ENCODE measurements around the gene TFF2.

Gene TFF2

GRCh38 chr21:42365770-42366169, 15.0 kb upstream of the TFF2 start:
- no peak for DNase-seq

GRCh38 chr21:42364304-42364865, 13.6 kb upstream of the TFF2 start:
- no peak for DNase-seq

GRCh38 chr21:42363312-42363711, 12.5 kb upstream of the TFF2 start:
- DNase-seq = no peak

- DNase-seq = no peak
Measured at GRCh38 chr21:42362700-42363099, 11.9 kb upstream of the TFF2 start.

DNA sequence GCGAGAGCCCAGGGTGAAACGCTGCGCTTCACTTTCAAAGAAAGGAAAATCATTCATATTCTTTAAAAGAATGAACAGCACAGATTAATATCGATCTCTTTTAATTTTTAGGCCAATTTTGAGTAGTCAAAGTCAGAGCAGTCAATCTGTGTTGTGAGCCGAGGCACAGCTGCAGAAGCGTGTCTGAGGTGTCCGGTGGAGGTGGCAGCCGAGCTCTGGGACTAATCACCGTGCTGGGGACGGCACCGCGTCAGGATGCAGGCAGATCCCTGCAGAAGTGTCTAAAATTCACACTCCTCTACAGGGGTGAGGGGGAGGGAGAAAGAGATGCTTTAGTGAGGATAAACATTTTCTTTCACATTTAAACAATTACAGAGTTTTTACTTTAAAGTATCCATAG, 11.4 kb upstream of the TFF2 start:
- DNase-seq = no peak

- DNase-seq = no peak
Measured at GRCh38 chr21:42361286-42361685, 10.5 kb upstream of the TFF2 start.

GRCh38 chr21:42360317-42360716, 9.5 kb upstream of the TFF2 start:
- DNase-seq = no peak

- DNase-seq = no peak
Measured at GRCh38 chr21:42358937-42359336, 8.1 kb upstream of the TFF2 start.

DNA sequence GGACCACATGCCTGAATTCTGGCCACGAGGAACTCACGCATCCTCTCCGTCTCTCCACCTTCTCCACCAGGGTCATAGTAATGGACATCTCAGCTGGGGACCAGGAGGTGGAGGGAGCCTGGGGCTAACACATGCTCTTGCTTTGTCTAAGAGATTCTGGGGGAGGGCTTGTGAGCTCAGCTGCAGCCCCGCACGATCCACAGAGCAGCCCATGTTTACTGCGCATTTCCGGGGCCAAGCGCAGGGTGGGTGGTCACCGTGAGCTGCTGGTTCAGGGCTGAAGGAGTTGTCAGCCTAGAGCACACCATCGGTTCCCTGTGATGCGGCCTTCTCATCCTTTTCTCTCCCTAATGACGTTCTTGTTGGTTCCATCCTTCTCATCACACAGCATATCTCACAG, 7.5 kb upstream of the TFF2 start:
- no peak for DNase-seq

GRCh38 chr21:42357307-42357706, 6.5 kb upstream of the TFF2 start:
- DNase-seq = no peak

DNA sequence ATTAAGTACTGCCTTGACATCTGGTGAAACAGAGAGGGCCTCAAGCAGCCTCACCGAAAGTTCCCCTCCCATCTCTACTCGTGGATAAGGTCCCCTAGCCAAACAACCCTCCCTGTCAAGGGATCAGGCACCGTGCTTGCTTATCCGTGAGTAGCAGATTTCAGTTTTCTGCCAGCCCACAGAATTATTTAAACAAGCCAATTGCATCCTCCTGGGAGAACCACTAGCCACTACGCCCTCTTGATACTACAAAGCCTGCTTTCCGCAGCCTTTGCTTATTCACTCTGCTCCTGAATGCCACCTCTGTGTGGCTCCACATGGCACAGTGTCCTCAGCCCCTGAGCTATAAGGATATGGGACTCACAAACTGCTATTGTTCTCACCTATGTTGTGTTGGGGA, 5.9 kb upstream of the TFF2 start:
- no peak for DNase-seq

GRCh38 chr21:42356046-42356445, 5.3 kb upstream of the TFF2 start:
- no peak for DNase-seq

GRCh38 chr21:42353623-42354022, 2.8 kb upstream of the TFF2 start:
- no peak for DNase-seq

DNA sequence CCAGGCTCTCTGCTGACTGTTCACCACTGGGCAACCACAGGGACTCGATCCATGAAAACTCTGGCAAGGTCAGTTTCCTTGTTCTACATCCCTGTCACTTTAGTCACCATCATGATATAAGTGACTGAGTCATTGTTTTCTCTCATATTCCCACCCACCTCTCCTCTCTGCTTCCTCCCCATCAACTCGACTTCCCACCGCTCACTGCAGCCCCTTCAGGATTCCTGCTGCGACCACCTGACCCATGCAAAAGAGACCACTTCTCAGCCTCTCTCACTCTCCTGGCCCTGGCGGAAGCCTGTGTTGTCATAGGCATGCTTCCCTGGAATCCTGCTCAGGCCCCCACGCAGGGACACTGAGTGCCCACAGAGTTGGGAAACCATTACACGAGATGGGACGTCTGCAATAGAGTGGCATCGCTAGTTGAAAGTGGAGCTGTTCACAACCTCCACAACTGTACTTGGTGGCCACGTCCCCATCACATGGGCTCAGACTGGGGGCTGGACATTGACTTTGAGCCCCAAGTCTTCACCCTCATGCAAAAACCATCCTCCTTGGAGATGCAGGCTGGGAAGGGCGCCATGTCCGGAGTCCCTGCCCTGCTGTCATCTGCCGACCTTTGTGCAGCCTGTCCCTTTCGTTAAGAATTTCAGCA, 1.8 kb upstream of the TFF2 start:
- DNase-seq = no peak

DNA sequence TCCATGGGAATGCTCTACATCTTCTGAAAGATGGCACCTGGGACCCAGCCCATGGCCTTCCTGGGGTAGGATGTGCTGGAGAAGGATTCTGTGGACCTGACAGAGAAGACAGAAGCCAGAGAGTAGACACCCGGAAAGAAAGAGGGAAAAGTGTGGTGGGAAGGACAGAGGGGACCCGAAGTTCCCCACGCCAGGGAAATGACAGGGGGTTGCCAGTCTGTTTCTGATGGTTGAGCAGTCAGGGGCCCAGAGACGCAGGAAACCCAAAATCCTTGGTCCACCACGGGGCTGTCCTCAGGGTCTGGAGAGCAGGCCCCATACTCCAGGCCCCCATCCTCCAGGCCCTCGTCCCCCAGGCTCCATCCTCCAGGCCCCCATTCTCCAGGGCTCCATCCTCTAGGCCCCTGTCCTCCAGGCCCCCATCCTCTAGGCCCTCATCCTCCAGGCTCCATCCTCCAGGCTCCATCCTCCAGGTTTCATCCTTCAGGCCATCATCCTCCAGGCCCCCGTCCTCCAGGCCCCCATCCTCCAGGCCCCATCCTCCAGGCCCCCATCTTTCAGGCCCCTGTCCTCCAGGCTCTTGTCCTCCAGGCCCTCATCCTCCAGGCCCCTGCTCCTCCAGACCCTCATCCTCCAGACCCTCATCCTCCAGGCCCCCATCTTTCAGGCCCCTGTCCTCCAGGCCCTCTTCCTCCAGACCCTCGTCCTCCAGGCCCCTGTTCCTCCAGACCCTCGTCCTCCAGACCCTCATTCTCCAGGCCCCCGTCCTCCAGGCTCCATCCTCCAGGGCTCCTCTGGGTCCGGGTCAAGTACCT, 1.0 kb upstream of the TFF2 start:
- DNase-seq = no peak

GRCh38 chr21:42350318-42350910, 380 bp downstream of the TFF2 start:
- no peak for DNase-seq

- DNase-seq = no peak
Measured at GRCh38 chr21:42349420-42350317, 1.1 kb downstream of the TFF2 start.

GRCh38 chr21:42348762-42349161, 2.0 kb downstream of the TFF2 start:
- DNase-seq = no peak

DNA sequence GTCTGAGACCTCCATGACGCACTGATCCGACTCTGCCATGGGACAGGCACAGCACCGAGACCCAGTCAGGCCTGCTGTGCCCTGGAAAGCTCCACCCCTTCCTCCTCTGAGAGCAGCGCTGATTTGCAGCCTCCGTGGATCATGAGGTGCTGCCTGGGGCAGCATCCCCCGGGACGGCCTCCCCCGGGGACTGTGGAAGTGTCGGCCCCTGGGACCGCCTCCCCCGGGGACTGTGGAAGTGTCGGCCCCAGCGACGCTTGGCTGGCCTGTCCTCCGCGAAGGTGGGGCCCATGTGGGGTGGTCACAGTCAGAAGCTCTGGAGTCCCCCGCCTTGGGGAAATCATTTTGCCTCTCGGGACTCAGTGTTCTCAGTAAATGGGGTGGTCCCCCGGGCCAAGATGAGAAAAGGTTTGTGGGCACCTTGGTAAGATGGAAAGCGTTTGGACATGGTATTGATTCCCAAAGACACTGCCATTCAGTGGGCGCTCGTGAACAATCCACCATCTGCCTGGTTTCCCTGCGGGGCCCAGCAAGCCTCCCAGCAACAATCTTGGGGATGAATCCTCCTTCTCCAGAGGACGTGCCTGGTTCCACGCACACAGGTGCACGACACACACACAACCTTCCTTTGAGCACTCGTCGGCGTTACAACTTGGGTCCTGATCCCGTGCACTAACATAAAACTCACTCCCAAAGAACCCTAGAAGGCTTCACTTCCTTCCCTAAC, 3.0 kb downstream of the TFF2 start:
- no peak for DNase-seq

GRCh38 chr21:42346866-42347600, 3.8 kb downstream of the TFF2 start:
- DNase-seq = no peak

DNA sequence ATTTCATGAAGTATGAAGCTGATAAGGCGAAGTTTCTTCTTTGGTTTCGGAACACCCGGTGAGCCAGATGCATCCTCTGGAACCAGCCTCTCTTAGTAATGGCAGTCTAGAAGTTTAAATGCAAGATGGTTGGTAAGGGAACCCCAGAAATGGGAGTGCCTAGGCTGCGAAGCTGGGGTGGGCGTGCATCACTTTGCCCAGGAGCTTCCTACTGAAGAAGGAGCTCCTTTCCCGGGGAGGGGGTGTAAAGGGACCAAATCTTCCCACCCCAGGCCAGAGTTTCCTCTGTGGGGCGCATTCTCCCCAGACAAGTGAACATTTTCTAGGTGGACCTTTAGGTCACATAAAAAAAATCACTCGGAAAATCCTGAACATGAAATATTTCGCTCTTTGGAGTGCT, 4.4 kb downstream of the TFF2 start:
- no peak for DNase-seq

All from CD4-positive, alpha-beta T cell treated with Interleukin-17A for 1 hour (primary cell).